ENCODE measurements around the gene STIM2. TPM values are rescaled to one million over a fixed set of nuclear protein-coding genes. Genes with fewer than 3 reads are reported as not detected.

STIM2 gene
- total RNA-seq, 1 experiment from 2014 or later, result 15.5 TPM

- no peak overlapping the region for H3K4me3 ChIP-seq (ENCODE audit: low read length)
- no peaks in the 10 kb centered on the region for H3F3A ChIP-seq (ENCODE audit: low read length, unreplicated experiment)
- no peaks in the 10 kb centered on the region for H3K79me2 ChIP-seq (ENCODE audit: low read length)
- intact Hi-C loops (cut with micrococcal nuclease), result no loop called here
- no peaks in the 10 kb centered on the region for H3K36me3 ChIP-seq (ENCODE audit: low read depth, low read length)
- H2AFZ ChIP-seq (ENCODE audit: low read length), result no peak overlapping the region
- no peaks in the 10 kb centered on the region for H3K9me3 ChIP-seq (ENCODE audit: low read length)
- BruUV-seq (replicated peaks), result no TSS peak
- no peak overlapping the region for H3K27ac ChIP-seq (ENCODE audit: low read length)
- H3K27me3 ChIP-seq (ENCODE audit: low read length), result no peaks in the 10 kb centered on the region
- H3K4me1 ChIP-seq (ENCODE audit: insufficient read depth, low read length), result no peaks in the 10 kb centered on the region
- ATAC-seq, result no peak
- no peak overlapping the region for H3K4me2 ChIP-seq (ENCODE audit: low read length)
- DNase-seq, result no peak
- H4K20me1 ChIP-seq (ENCODE audit: low read length), result no peaks in the 10 kb centered on the region
- CTCF ChIA-PET, result no interaction called here
- no peak overlapping the region for H3K9ac ChIP-seq (ENCODE audit: low read length)
- TF ChIP-seq EZH2 (IDR thresholded peaks at IDR 0.05; ENCODE audit: low read length, unreplicated experiment) (no peak), EZH2phosphoT487 (IDR thresholded peaks at IDR 0.05; ENCODE audit: borderline replicate concordance, low read length) (no peak), CTCF (conservative IDR thresholded peaks at IDR 0.05; ENCODE audit: low read depth, low read length) (no peak)
- no peaks in the 10 kb centered on the region for H3K9me2 ChIP-seq (replicated peaks; ENCODE audit: low read length)
- POLR2A ChIA-PET (ENCODE audit: unreplicated experiment), result no interaction called here
Observed at GRCh38 chr4:26842911-26843310, 17.7 kb upstream of the STIM2 start.

DNA sequence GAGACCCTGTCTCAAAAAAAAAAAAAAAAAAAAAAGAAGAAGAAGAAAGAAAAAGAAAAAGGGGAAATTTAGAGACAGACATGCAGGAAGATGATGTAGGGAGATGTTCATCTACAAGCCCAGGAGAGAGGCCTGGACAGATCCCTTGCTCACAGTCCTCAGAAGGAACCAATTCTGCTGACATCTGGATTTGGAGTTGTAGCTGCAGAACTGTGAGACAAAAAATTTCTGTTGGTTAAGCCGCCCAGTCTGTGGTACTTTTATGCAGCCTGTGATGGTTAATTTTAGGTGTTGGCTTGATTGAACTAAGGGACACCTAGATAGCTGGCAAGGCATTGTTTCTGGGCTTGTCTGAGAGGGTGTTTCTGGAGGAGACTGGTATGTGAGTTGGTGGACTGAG lies 10.1 kb upstream of the STIM2 start:
- Histone ChIP-seq H3K36me3 (ENCODE audit: low read depth, low read length) (no peaks in the 10 kb centered on the region), H3K9me2 (replicated peaks; ENCODE audit: low read length) (no peaks in the 10 kb centered on the region), H3K4me1 (ENCODE audit: insufficient read depth, low read length) (no peaks in the 10 kb centered on the region), H3K9ac (ENCODE audit: low read length) (no peak overlapping the region), H3K79me2 (ENCODE audit: low read length) (no peaks in the 10 kb centered on the region), H3K4me2 (ENCODE audit: low read length) (no peak overlapping the region), H2AFZ (ENCODE audit: low read length) (no peak overlapping the region), H3K27me3 (ENCODE audit: low read length) (no peaks in the 10 kb centered on the region), H4K20me1 (ENCODE audit: low read length) (no peaks in the 10 kb centered on the region), H3F3A (ENCODE audit: low read length, unreplicated experiment) (no peaks in the 10 kb centered on the region), H3K27ac (ENCODE audit: low read length) (no peak overlapping the region), H3K4me3 (ENCODE audit: low read length) (no peak overlapping the region), H3K9me3 (ENCODE audit: low read length) (no peaks in the 10 kb centered on the region)
- no peak for TF ChIP-seq EZH2phosphoT487 (IDR thresholded peaks at IDR 0.05; ENCODE audit: borderline replicate concordance, low read length)
- TF ChIP-seq CTCF (conservative IDR thresholded peaks at IDR 0.05; ENCODE audit: low read depth, low read length), result no peak
- TF ChIP-seq EZH2 (IDR thresholded peaks at IDR 0.05; ENCODE audit: low read length, unreplicated experiment), result no peak
- DNase-seq (no peak), ATAC-seq (no peak)
- CTCF ChIA-PET, result no interaction called here
- intact Hi-C loops (cut with micrococcal nuclease), result no loop called here
- no TSS peak for BruUV-seq (replicated peaks)
- POLR2A ChIA-PET (ENCODE audit: unreplicated experiment), result no interaction called here

DNA sequence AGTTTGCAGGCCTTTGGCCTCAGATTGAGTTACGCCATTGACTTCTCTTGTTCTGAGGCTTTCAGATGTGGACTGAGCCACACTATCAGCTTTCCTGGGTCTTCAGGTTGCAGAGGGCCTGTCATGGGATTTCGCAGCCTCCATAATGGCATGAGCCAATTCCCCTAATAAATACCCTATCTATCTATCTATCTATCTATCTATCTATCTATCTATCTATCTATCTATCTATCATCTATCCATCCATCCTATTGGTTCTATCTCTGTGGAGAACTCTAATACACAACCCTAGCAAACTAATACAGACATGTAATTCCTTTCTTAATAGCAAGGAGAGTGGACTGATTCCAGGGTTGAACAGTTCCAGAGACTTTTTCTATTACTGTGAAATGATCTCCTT lies 9.5 kb upstream of the STIM2 start:
- DNase-seq (no peak), ATAC-seq (no peak)
- ChIA-PET POLR2A (ENCODE audit: unreplicated experiment) (no interaction called here), CTCF (no interaction called here)
- Histone ChIP-seq H3K9me2 (replicated peaks; ENCODE audit: low read length) (no peaks in the 10 kb centered on the region), H3K9me3 (ENCODE audit: low read length) (no peaks in the 10 kb centered on the region), H3K36me3 (ENCODE audit: low read depth, low read length) (no peaks in the 10 kb centered on the region), H4K20me1 (ENCODE audit: low read length) (no peaks in the 10 kb centered on the region), H3K4me3 (ENCODE audit: low read length) (no peak overlapping the region), H3F3A (ENCODE audit: low read length, unreplicated experiment) (no peaks in the 10 kb centered on the region), H3K79me2 (ENCODE audit: low read length) (no peaks in the 10 kb centered on the region), H3K9ac (ENCODE audit: low read length) (no peak overlapping the region), H3K4me1 (ENCODE audit: insufficient read depth, low read length) (no peaks in the 10 kb centered on the region), H3K27ac (ENCODE audit: low read length) (no peak overlapping the region), H2AFZ (ENCODE audit: low read length) (no peak overlapping the region), H3K4me2 (ENCODE audit: low read length) (no peak overlapping the region), H3K27me3 (ENCODE audit: low read length) (no peaks in the 10 kb centered on the region)
- no peak for TF ChIP-seq EZH2phosphoT487 (IDR thresholded peaks at IDR 0.05; ENCODE audit: borderline replicate concordance, low read length)
- no peak for TF ChIP-seq CTCF (conservative IDR thresholded peaks at IDR 0.05; ENCODE audit: low read depth, low read length)
- no TSS peak for BruUV-seq (replicated peaks)
- intact Hi-C loops (cut with micrococcal nuclease), result no loop called here

All from PC-3 (cell line).